Measurements from ENCODE around the gene KCTD2.

- TF ChIP-seq GATA3 (IDR thresholded peaks at IDR 0.05; ENCODE audit: low read depth, low read length) (no peak), GATA2 (IDR thresholded peaks at IDR 0.05; ENCODE audit: low read depth, low read length) (no peak)
Observed at GRCh38 chr17:75084039-75084660, 37.1 kb downstream of the KCTD2 start.

All from SH-SY5Y (cell line).